ENCODE results near the gene ANKH. TPM values are rescaled to one million over a fixed set of nuclear protein-coding genes. Genes with fewer than 3 reads are reported as not detected.

Gene ANKH
- total and polyA plus RNA-seq, 10 of the 15 experiments (the other 5 are each of a cell fraction or from before 2014, with no cell fraction given), result 2.1 to 43.9 (median 14.4) TPM

DNA sequence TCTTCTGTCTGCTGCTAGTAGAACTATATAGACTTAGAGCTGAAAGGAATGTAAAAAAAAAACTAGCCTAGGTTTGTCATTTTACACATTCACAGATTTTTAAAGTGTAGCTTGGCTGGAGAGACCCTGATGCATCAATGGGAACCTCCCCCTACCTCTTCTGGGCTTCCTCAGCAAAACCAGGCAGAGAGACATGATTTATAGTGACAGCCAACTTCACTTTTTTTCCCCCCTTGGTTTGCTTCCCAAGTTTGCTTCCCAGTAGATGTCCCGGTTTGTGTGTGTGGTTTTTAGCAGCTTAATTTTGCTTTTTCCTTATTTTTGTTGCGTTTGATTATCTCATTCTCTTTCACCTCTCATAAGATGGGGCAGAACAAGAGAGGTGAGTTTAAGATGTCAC is 205.2 kb downstream of the ANKH start:
- Histone ChIP-seq H3K27ac (ENCODE audit: control insufficient read depth, insufficient read depth) (peak overlapping the region; percentile 90), H3K27me3 (replicated peaks in 1 of 2; ENCODE audit: control insufficient read depth in 2 of 2, insufficient read depth in 2 of 2, low read length in 1 of 2) (no peaks in the 10 kb centered on the region), H3K4me1 (ENCODE audit: control insufficient read depth, insufficient read depth, low read length) (peaks cover 14% of the 10 kb centered on the region), H3K9me3 (replicated peaks; ENCODE audit: control insufficient read depth, insufficient read depth, low read length) (no peaks in the 10 kb centered on the region; the same call in 1 of the 3 replicates), H2AFZ (ENCODE audit: control insufficient read depth, low read depth, low read length) (no peak overlapping the region), H3K79me2 (ENCODE audit: control insufficient read depth, insufficient read depth, low read length) (peaks cover 93% of the 10 kb centered on the region), H3K9ac (ENCODE audit: control insufficient read depth, insufficient read depth, low read length) (peak overlapping the region; percentile 94), H3K4me2 (ENCODE audit: control insufficient read depth, insufficient read depth) (peak overlapping the region; percentile 94), H3K4me3 (peak overlapping the region; percentile 84), H4K20me1 (ENCODE audit: control insufficient read depth, insufficient read depth) (no peaks in the 10 kb centered on the region), H3K36me3 (ENCODE audit: control insufficient read depth in 2 of 2, insufficient read depth in 2 of 2, low read length in 1 of 2) (0 out of 4 replicates have a peak, but pooled peaks cover 0 to 5% of the 10 kb centered on the region in 2 experiments)
- ChIA-PET SMC1A (ENCODE audit: uncharacterized antibody, unreplicated experiment) (interaction anchor here (0.8 to 5.0 kb wide), 7 partner anchors 11 to 96 kb away, joined by 3 to 55 read pairs (median 4); no protein-coding TSS in a partner anchor), RAD21 (ENCODE audit: unreplicated experiment) (interaction anchor here (1.1 to 4.8 kb wide), 4 partner anchors 10 to 337 kb away, joined by 4 to 33 read pairs (median 14); no protein-coding TSS in a partner anchor), CTCF (interaction anchor here (0.6 to 2.6 kb wide), 9 partner anchors 8 to 521 kb away, joined by 3 to 14 read pairs (median 3); no protein-coding TSS in a partner anchor), POLR2A (interaction anchor here (0.6 to 3.2 kb wide), 5 partner anchors 9 to 486 kb away, joined by 3 to 31 read pairs (median 3); no protein-coding TSS in a partner anchor)
- intact Hi-C loops (cut with micrococcal nuclease; ENCODE audit: unreplicated experiment) (loop anchor here (5.0 kb wide), 2 partner anchors 414 to 519 kb away; no protein-coding TSS in a partner anchor), in situ Hi-C loops (cut with MboI) (loop anchor here (25.0 kb wide), 1 partner anchor 504 kb away; no protein-coding TSS in a partner anchor)
- TF ChIP-seq, protein P1, sequence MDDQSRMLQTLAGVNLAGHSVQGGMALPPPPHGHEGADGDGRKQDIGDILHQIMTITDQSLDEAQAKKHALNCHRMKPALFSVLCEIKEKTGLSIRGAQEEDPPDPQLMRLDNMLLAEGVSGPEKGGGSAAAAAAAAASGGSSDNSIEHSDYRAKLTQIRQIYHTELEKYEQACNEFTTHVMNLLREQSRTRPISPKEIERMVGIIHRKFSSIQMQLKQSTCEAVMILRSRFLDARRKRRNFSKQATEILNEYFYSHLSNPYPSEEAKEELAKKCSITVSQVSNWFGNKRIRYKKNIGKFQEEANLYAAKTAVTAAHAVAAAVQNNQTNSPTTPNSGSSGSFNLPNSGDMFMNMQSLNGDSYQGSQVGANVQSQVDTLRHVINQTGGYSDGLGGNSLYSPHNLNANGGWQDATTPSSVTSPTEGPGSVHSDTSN (IDR thresholded peaks at IDR 0.05; ENCODE audit: insufficient replicate concordance, low read depth, low read length), result no peak
- 0 out of 2 replicates have a peak, but pooled peaks have one; percentile 0 for TF ChIP-seq CBX5 (IDR thresholded peaks at IDR 0.05; ENCODE audit: low read depth)
- TF ChIP-seq, protein P2, sequence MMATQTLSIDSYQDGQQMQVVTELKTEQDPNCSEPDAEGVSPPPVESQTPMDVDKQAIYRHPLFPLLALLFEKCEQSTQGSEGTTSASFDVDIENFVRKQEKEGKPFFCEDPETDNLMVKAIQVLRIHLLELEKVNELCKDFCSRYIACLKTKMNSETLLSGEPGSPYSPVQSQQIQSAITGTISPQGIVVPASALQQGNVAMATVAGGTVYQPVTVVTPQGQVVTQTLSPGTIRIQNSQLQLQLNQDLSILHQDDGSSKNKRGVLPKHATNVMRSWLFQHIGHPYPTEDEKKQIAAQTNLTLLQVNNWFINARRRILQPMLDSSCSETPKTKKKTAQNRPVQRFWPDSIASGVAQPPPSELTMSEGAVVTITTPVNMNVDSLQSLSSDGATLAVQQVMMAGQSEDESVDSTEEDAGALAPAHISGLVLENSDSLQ (IDR thresholded peaks at IDR 0.05), result 0 out of 2 replicates have a peak, but pooled peaks have one; percentile 24
- TF ChIP-seq, protein P3, sequence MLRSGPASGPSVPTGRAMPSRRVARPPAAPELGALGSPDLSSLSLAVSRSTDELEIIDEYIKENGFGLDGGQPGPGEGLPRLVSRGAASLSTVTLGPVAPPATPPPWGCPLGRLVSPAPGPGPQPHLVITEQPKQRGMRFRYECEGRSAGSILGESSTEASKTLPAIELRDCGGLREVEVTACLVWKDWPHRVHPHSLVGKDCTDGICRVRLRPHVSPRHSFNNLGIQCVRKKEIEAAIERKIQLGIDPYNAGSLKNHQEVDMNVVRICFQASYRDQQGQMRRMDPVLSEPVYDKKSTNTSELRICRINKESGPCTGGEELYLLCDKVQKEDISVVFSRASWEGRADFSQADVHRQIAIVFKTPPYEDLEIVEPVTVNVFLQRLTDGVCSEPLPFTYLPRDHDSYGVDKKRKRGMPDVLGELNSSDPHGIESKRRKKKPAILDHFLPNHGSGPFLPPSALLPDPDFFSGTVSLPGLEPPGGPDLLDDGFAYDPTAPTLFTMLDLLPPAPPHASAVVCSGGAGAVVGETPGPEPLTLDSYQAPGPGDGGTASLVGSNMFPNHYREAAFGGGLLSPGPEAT (IDR thresholded peaks at IDR 0.05; ENCODE audit: low read depth), result no peak
- TF ChIP-seq, protein P4, sequence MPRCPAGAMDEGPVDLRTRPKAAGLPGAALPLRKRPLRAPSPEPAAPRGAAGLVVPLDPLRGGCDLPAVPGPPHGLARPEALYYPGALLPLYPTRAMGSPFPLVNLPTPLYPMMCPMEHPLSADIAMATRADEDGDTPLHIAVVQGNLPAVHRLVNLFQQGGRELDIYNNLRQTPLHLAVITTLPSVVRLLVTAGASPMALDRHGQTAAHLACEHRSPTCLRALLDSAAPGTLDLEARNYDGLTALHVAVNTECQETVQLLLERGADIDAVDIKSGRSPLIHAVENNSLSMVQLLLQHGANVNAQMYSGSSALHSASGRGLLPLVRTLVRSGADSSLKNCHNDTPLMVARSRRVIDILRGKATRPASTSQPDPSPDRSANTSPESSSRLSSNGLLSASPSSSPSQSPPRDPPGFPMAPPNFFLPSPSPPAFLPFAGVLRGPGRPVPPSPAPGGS (IDR thresholded peaks at IDR 0.05; ENCODE audit: borderline replicate concordance, insufficient read depth, low read depth, low read length, poor library complexity, severe bottlenecking), result no peak
- no peak for TF ChIP-seq NFYB (IDR thresholded peaks at IDR 0.05; ENCODE audit: insufficient read depth, low read depth, low read length)
- 0 out of 2 replicates have a peak, but pooled peaks have one; percentile 19 for TF ChIP-seq SIN3A (IDR thresholded peaks at IDR 0.05; ENCODE audit: low read depth, low read length)
- TF ChIP-seq, protein P5, sequence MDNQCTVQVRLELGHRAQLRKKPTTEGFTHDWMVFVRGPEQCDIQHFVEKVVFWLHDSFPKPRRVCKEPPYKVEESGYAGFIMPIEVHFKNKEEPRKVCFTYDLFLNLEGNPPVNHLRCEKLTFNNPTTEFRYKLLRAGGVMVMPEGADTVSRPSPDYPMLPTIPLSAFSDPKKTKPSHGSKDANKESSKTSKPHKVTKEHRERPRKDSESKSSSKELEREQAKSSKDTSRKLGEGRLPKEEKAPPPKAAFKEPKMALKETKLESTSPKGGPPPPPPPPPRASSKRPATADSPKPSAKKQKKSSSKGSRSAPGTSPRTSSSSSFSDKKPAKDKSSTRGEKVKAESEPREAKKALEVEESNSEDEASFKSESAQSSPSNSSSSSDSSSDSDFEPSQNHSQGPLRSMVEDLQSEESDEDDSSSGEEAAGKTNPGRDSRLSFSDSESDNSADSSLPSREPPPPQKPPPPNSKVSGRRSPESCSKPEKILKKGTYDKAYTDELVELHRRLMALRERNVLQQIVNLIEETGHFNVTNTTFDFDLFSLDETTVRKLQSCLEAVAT (IDR thresholded peaks at IDR 0.05), result no peak
- FAIRE-seq, result no peak
- no peak for DNase-seq (ENCODE audit: low read depth, low spot score)
- BruUV-seq (replicated peaks), result no TSS peak
- 0% methylated on average over 2 of the region's 2 CpGs for WGBS (ENCODE audit: insufficient coverage, insufficient replicate concordance, low lambda C conversion rate, missing lambda C conversion rate)
- ATAC-seq, result no peak

All from GM12878 (cell line).